ENCODE results near the gene KCNF1.

The KCNF1 gene

DNA sequence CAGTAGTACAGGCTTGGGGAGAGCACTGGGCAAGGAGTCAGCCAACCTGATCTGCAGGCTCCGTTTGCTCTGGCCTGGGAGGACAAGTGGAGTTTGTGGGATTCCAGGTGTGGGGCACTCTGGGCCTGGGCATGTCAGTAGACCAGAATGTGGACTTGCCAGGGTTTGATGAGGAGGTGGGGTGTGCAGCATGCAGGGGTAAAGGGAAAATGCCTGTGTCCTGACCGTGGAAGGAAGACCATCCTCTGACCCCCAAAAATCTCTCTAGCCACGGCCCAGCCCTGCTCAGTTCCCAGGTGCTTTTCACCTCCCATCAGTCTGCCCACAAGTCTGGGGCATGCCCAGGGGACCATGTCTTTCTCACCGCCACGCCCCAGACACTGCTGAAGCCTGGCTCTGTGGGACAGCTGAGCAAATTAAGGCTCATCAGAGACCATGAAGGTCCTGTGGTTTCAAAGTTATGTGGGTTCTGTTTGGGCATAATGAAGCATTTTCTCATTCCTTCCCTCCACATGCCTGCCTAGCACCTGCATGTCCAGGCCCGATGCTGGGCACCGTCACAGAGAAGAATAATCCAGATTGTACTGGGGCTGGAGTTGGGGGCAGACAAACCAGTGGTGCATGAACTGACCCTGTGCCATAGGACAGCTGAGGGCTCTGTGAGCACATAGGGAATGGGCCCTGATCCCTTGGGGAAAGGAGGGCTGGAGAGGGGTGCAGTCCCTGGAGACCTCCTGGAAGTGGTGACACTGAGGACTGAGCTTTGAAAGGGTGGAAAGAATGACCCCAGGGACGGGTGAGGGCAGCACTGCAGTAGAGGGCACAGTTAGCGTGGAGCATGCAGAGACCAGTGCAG lies 6.5 kb upstream of the KCNF1 start:
- no peak for DNase-seq

DNA sequence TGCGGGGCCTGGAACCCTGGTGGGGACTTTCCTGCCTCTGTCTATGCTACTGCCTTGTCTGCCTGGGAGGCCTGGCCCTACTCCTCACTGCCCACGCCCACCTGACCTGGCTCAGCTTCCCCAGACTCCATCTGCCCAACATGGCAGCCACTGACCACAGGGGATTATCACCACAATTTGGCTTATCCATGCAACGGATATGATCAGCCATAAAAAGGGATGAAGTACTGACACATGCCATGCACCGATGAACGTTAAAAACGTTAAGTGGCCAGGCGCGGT lies 5.9 kb upstream of the KCNF1 start:
- DNase-seq = no peak

DNA sequence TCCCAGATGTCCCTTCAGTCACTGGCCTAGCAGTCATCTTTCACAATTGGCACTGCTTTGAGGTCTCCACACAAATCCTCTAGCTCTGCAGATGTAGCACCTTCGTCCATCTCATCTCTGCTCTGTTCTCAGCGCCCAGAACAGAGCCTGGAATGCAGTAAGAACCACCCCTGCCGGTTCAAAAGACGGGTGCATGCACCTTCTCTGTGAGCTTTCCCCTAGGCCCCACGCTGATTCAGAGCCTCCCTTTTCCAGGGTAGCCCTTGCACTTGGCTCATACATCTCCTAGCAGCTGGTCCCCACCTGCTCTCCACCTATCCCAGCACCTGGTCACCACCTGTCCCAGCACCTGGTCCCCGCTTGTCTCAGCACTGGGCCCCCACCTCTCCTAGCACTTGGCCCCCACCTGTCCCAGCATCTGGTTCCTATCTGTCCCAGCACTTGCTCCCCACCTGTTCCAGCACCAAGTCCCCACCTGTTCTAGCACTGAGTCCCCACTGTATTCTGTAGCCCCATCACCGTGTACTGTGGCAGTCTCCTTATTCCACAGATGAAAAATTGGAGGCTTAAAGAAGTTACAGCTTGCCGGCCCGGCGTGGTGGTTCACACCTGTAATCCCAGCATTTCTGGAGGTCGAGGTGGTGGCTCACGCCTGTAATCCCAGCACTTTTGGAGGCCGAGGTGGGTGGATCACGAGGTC lies 4.7 kb upstream of the KCNF1 start:
- DNase-seq = no peak

DNA sequence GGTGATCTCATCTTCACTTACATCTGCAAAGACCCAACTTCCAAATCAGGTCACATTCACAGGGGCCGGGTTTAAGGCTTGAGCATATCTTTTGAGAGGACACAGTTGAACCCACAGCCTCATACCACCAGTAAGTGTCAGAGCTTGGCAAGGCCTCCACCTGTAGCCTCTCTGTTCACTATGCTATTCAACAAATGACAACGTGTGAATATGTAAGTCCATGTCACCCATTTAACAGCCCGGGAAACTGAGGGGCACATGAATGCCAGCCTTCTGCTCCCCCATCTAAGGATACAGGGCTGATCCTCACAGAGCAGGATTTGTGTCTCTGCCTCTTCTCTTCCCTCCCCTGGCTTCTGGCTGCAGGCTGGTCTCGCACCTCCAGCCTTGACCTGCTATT lies 3.5 kb upstream of the KCNF1 start:
- no peak for DNase-seq

DNA sequence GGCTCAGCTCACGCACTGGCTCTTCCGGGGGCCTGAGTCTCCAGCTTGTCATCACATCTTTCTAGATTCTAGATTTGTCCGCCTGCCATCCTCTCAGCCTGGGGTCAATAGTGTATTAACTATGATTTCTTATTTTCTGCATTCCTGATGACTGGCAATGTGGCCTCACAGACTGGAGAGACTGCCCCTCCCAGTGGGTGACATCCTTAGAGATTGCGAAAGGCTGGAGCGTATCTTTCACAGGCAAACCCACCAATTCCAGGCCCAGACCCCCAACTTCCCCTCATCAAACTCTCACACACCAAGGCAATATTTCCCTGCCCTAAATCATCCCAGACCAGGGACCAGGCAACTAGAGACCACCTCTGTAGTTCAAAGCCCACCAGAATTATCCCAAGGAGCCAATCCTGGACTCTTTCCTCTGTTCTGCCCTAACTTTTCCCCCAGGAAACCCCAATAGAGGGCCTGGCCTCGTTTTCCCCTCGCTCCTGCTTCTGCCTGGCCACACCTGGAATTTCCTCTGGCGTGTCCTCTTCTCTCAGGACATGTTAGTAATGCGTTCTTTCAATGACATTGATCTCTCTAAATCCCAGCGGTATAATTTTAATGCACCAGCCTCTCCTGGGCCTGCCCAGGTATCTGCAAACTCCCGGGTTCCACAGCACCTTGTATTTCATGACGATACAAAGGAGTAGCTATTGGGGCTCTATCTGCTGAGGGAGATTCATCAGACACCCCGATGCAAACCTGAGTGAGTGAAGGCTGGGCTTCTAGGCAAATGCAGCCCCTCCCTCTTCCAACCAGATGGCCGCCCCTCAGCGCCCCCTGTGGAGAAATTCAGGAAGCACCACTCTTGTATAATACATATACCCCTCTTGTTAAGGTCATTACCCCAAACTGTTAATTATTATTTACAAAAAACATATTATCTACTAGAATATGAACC lies 2.4 kb upstream of the KCNF1 start:
- DNase-seq = no peak

DNA sequence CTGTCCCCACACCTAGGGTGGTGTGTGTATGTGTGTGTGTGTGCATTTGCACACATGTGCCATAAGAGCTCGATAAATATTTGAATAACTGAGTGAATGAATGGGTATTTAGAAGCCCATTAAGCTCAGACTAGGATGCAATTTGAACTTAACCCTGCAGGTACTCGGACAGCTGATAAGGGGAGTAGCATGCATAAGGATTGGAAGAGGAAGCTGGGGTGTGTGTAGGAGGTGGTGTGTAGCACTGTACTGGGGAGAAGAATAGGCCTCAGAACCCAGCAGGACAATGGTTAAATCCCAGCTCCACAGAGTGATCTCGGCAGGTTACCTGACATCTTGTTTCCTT lies 1.8 kb upstream of the KCNF1 start:
- DNase-seq = no peak

DNA sequence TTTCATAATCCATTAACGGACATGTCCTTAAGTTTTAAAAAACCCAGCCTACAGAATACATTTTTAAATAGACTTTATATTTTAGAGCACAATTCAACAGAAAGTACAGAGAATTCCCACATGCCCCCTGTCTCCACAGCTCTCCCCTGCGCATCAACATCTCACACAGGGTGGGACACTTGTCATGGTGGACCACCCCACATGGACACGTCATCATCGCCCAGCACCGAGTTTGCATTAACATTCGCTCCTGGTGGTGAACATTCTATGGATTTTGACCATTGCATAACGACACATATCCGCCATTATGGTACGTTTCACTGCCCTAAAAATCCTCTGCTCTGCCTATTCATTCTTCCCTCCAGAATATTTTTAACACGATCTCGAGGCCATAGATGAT lies 1.1 kb upstream of the KCNF1 start:
- no peak for DNase-seq

DNA sequence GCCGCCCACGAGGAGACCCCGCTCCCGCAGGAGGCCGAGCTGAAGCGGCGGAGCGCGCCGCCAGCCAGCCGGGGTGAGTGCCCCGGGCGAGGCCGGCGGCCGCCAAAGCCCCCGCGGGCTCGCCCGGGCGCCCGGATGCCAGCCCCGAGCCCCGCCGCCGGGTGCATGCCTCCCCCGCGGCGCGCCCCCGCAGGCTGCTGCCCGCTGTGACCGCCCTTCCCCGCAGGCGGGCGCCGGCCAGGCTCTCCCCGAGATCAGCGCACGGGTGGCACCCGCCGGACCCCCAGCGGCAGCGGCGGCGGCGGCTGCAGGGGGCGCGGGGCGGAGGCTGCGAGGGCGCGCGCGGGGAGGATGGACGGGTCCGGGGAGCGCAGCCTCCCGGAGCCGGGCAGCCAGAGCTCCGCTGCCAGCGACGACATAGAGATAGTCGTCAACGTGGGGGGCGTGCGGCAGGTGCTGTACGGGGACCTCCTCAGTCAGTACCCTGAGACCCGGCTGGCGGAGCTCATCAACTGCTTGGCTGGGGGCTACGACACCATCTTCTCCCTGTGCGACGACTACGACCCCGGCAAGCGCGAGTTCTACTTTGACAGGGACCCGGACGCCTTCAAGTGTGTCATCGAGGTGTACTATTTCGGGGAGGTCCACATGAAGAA lies 470 bp downstream of the KCNF1 start:
- DNase-seq = no peak

DNA sequence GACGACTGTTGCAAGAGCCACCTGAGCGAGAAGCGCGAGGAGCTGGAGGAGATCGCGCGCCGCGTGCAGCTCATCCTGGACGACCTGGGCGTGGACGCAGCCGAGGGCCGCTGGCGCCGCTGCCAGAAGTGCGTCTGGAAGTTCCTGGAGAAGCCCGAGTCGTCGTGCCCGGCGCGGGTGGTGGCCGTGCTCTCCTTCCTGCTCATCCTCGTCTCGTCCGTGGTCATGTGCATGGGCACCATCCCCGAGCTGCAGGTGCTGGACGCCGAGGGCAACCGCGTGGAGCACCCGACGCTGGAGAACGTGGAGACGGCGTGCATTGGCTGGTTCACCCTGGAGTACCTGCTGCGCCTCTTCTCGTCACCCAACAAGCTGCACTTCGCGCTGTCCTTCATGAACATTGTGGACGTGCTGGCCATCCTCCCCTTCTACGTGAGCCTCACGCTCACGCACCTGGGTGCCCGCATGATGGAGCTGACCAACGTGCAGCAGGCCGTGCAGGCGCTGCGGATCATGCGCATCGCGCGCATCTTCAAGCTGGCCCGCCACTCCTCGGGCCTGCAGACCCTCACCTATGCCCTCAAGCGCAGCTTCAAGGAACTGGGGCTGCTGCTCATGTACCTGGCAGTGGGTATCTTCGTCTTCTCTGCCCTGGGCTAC lies 1.2 kb downstream of the KCNF1 start:
- no peak for DNase-seq

DNA sequence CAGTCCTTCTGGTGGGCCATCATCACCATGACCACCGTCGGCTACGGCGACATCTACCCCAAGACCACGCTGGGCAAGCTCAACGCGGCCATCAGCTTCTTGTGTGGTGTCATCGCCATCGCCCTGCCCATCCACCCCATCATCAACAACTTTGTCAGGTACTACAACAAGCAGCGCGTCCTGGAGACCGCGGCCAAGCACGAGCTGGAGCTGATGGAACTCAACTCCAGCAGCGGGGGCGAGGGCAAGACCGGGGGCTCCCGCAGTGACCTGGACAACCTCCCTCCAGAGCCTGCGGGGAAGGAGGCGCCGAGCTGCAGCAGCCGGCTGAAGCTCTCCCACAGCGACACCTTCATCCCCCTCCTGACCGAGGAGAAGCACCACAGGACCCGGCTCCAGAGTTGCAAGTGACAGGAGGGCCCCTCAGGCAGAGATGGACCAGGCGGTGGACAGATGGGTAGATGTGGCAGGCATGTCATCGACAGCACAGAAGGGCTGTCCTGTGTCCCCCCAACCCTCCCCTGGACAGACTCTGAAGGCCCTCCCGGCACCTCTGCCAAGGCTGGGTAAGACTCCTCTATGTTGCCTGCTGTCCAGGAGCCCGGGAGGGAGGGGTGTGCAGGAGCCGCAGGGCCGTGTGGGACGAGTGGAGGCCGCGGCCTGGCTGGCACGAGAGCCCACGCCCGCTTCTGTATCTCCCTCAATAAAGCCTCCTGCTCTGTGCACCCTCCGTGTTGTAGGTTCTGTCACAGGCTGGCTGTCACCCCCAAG lies 2.0 kb downstream of the KCNF1 start:
- DNase-seq = no peak

DNA sequence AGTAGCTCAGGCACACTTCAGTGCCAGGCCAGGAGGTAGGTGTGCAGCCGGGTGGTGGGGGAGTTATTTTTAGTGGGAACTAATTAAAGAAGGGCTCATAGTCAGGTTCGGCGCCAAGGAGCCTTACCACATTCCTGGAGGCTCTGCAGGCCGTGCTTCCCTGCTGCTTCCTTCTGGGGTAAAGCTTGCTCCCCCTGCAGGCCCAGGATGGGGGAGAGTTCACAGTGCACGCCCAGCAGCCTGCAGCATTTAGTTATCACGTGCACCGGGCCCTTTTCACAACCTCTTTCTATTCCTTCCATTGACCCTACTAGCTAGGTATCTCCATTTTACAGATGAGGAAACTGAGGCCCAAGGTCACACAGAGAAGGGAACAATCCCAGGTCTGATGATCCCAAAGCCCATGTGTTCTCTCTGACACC lies 2.5 kb downstream of the KCNF1 start:
- DNase-seq = no peak

DNA sequence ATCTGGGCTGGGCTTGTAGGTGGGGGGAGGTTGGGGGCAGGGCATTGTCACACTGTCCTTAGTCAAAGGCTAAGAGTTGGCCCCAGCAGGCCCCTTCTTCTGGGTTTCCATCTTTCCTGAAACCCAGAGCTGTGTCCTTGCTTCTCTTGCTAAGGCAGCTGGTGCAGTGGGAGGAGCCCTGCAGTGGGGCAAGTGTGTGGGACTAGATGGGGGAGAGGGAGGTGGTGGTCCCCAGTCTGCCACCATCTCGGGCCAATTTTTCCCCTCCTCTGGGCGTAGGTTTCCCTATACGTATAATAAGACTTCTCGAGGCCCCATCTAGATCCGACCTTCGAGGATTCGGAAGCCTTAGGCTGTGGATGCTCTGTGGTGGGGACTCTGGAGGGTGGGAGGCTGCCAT lies 3.5 kb downstream of the KCNF1 start:
- no peak for DNase-seq

DNA sequence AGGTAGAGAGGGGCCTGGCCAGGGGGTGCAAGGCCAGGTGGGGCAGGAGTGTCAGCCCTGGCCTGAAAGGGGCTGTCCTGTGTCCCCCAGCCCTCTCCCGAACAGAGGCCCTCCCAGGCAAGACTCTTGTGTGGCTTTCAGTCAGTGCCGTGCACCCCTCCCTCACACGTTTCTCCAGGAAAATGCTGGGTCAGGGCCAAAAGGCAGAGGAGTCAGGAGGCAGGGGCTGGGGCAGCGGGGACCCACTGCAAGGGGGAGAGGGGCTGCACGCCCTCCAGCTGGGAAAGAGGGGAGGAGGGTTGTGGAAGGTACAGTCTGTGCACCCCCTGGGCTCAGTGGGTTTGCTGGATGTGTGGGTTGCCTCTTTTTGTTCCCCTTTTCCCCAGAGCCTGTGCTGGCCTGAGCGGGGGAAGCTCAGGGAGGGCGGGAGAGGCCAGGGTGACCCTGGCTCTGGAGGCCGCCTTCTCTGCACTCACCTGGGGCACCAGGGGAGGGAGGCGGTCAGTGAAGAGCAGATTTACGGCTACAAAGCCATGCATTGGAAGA lies 4.1 kb downstream of the KCNF1 start:
- DNase-seq = no peak

DNA sequence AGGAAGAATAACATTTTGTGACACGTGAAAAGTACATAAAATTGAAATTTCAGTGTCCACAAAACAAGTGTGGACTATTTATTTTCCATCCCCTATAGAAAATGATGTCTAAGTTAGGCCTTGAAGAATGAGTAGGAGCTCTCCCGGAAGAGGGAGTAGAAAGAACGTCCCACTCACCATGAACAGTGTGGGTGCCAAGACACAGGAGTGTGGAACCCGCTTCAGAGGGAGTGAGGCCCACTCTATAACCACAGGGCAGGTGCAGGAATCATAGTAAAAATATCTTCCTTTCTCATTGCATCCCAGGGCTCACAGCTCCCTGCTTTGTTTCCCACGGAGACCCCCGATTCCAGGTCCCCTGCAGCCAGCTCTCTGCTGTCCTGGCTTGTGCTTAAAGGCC lies 5.2 kb downstream of the KCNF1 start:
- no peak for DNase-seq

DNA sequence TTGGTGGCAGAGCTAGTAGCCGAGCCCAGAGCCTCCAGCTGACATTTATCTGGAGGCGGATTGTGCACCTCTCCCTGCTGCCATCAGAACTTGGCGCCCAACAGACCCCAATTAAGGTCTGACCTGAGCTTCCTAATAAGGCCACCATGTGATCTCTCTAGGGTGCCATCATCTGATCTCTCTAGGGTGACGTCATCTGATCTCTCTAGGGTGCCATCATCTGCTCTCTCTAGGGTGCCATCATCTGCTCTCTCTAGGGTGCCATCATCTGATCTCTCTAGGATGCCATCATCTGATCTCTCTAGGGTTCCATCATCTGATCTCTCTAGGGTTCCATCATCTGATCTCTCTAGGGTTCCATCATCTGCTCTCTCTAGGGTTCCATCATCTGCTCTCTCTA lies 6.2 kb downstream of the KCNF1 start:
- no peak for DNase-seq

DNA sequence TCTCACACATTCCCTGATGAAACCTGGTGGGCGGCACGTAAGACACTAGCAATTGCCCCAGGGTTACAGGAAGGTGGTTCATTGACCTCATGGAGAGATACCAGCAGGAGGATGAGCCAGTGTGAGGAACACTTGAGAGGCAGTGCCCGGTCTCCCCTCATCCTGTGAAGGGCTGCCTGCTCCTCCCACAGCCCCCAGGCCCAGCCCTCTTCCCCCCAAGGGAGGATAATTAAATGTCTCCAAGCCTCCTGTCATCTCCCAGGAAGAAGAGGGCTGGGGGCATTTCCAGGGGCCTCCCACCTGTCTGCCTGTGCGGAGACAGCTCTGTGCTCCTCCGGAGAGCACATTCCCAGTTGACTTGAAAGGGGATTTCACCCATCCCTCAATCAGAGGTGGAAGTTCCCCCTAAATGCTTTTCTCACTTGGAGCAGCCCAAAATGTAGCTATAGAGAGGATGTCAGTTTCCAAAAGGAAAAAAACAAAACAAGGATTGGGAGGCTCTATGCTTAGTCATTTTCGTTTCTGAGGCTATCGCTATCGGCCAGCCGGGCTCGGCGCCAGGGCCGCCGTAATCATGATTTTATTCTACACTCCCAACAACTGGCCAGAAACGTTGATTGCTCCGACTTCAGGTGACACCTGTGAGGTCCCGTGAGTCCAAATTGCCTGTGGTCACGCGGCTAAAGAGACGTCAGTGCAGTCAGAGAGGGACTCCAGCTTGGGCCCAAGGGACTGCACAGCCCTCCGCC lies 7.1 kb downstream of the KCNF1 start:
- no peak for DNase-seq

DNA sequence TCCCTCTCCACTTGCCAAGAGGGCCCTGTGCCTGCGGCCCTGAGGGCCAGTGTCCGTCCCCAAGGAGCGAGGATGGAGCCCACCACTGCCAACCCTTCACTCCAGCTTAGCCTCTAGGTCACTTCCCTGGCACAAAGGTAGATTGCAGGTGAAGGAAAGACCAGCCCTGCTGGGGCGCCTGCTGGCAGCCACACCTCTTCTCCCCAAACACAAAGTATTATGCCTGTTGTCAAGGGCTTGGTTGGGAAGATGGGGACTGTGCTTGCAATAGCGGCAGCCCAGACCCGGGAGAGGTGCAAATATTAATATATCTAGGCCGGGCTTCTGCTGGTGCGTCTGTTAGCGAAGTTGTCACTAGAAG lies 7.7 kb downstream of the KCNF1 start:
- DNase-seq = no peak

DNA sequence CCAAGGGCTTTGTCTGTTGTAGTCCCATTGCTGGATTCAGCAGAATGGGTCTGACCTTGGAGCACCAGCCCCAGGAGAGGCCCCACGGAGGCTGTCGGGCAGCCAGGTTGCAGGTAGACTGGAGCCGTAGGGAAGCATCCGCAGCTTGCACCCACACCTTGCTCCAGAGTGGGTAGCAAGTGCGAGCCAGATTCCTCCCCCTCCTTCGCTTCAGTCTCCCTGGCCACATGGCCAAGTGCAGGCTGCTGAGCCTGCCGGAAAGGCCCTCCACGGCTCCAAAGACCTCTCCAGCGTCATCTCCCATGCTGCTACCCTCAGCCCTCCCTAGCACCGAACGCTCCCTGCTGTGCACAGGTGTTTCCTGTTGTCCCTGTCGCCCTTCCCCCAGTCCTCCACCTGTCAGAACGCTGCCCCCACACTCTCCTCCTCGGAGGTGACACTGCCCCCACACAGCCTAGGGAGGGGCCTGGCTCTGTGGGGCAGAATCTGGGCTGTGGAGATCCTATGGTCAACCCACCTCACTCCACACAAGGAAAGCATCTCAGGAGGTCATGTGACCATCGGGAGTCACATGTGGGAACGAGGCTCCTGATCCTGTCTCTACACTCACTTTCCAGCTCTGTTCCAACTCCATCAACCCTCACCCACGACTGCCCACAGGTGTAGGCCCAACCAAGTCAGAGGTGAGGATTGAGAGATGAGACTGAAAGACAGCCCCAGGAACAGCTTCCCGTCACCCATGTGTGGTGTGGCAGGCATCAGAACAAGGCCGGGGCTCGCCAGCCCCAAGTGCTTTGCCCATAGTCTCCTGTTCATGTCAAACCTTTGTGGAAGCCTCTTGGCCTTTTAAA lies 8.3 kb downstream of the KCNF1 start:
- no peak for DNase-seq

DNA sequence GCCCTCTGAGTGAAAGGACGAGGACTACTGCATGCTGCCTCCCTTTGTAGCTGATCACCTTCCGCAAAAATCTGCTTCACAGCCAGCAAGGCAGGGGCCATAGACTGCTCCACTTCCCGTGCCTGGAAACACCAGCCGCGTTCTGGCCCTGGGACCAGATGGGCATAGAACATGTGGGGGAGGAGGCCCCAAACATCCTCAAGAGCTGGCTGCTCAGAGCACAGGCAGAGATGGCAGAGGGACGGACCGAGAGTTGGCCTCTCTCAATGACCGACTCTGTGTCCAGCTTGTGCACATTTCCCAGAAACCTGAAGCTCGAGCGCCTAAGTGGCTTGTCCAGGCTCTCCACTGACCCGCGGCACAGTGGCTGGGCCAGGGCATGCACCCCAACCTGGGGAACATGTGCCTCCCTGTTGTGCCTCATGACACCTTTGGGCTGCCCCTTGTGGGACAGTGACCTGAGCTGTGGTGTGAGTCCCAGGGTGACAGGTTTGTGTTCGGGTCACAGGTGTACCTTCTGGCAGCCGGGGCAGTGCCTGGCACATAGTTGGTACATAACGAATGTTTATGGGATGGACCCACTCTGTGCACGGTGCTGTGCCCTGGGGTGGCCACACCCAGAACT lies 9.1 kb downstream of the KCNF1 start:
- no peak for DNase-seq

Data from activated naive CD4-positive, alpha-beta T cell treated with anti-CD3 and anti-CD28 coated beads, Interleukin-2, amount 50 U/mL, for 16 hours (primary cell).